Panc1 (cell line): Measurements from ENCODE around the gene FETUB. TPM values are rescaled to one million over a fixed set of nuclear protein-coding genes. Genes with fewer than 3 reads are reported as not detected.

Experiments
- total RNA-seq: library from RNA; stranded (reverse); gene quantifications from one replicate; pipeline ENCODE4 v1.2.1, GENCODE V29; 2021; ENCODE audit not compliant: unreplicated experiment

FETUB gene
- total RNA-seq, 1 experiment from 2014 or later = not detected

Other genes with a start within 250 kb of the FETUB start
- 2.8 TPM for gene CRYGS, start 96.0 kb upstream of the FETUB start, total RNA-seq
- gene TBCCD1, start 73.1 kb upstream of the FETUB start, total RNA-seq = 14.5 TPM
- gene DNAJB11, start 69.7 kb upstream of the FETUB start, total RNA-seq = 87.9 TPM
- gene AHSG, start 27.3 kb upstream of the FETUB start, total RNA-seq = 0.85 TPM
- not detected for gene HRG, start 25.6 kb downstream of the FETUB start, total RNA-seq
- gene KNG1, start 77.0 kb downstream of the FETUB start, total RNA-seq = 0.23 TPM
- gene EIF4A2, start 143.2 kb downstream of the FETUB start, total RNA-seq = 219 TPM
- gene RFC4, start 166.1 kb downstream of the FETUB start, total RNA-seq = 70.7 TPM
- gene ADIPOQ, start 202.3 kb downstream of the FETUB start, total RNA-seq = not detected